ENCODE results near the gene PKNOX2.

PKNOX2 gene

DNA sequence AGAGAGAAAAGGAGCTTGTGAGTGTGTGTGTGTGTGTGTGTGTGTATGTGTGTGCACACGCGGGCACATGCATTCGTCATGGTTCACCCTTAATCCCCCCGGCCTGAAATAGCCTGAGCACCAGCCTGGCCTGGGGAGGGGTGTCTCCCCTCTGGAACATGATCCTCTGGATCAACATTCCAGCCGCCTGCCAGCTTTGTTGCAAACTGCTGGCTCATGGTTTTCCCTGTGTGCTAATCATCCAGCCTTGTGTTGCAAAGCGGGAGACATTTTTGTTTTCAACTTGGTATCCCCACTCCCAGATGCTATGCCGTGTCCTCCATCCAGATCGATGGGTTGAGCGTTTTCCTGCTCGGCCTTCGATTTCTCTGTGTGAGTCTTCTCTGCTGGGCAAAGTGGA lies 237.2 kb downstream of the PKNOX2 start:
- Histone ChIP-seq H3K36me3 (ENCODE audit: insufficient read depth, low read depth, low read length) (no peaks in the 10 kb centered on the region), H3K9ac (ENCODE audit: low read depth, low read length) (peak overlapping the region; percentile 30), H3K9me3 (ENCODE audit: insufficient read depth, low read depth, low read length) (no peaks in the 10 kb centered on the region), H3K27me3 (ENCODE audit: insufficient read depth, low read length) (peaks cover 14% of the 10 kb centered on the region; the same call in 1 of the 2 replicates), H3K27ac (ENCODE audit: low read length) (peak overlapping the region; percentile 46), H3K4me1 (ENCODE audit: insufficient read depth, low read length) (peaks cover 23% of the 10 kb centered on the region; the same call in 1 of the 2 replicates), H3K4me3 (ENCODE audit: low read length) (no peak overlapping the region)

DNA sequence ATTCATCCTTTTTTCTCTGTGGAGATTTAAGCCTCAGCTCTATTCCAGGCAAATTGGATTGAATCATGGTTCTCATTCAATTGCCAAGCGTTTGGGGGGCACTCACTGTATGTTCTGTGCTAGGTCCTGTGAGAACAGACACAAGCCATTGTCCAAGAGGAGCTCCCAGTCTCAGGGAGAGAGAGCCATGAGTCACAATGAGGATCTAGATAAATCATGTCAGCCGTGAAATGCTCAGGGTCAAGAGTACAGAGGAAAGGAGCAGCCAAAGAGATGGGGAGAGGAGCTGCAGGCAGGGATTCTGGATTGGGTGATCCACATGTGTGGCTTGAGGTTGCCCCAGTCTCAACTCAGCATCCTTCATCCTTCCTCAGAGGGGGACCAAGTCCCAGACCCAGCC lies 237.9 kb downstream of the PKNOX2 start:
- peaks cover 23% of the 10 kb centered on the region; the same call in 1 of the 2 replicates for H3K4me1 ChIP-seq (ENCODE audit: insufficient read depth, low read length)
- peaks cover 14% of the 10 kb centered on the region; the same call in 1 of the 2 replicates for H3K27me3 ChIP-seq (ENCODE audit: insufficient read depth, low read length)

DNA sequence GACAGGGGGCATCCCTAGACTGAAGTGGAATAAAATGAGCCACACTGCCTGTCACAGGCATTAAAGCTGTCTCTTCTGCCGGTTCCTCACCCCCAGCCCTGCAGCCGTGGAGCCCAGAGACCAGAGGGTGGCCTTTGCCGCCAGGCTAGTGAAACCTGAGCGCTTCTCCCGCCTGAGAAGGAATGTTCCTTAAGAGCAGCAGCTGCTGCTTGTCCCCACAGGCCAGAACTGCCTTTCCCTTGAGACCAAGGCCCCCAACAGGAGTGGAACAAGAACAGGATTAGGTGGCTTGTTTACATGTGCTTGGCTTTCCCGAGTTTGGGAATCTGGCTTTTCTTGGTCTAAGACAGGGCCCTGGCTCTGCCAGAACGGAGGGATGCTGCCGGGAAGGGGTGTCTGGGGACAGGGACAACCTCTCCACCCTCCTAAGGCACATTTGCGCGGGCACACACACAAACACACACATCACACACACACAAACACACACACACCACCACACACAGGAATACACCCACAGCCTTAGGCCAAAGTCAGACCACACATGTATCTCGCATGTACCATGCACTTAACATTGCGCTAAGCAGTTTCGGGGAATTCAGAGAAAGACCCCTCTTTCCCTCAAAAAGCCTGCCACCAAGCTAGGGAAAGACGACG lies 239.7 kb downstream of the PKNOX2 start:
- Histone ChIP-seq H3K4me1 (ENCODE audit: insufficient read depth, low read length) (peaks cover 23% of the 10 kb centered on the region; the same call in 1 of the 2 replicates), H3K4me3 (ENCODE audit: low read length) (0 out of 2 replicates have a peak overlapping the region, but pooled peaks have one; percentile 34), H3K36me3 (ENCODE audit: insufficient read depth, low read depth, low read length) (no peaks in the 10 kb centered on the region), H3K27me3 (ENCODE audit: insufficient read depth, low read length) (peaks cover 14% of the 10 kb centered on the region; the same call in 1 of the 2 replicates), H3K9ac (ENCODE audit: low read depth, low read length) (peak overlapping the region; percentile 54; the same call in 1 of the 2 replicates), H3K9me3 (ENCODE audit: insufficient read depth, low read depth, low read length) (no peaks in the 10 kb centered on the region), H3K27ac (ENCODE audit: low read length) (no peak overlapping the region)

More for the DNA sequence above, 237.9 kb downstream of the PKNOX2 start:
- H3K4me3 ChIP-seq (ENCODE audit: low read length), result no peak overlapping the region
- H3K9ac ChIP-seq (ENCODE audit: low read depth, low read length), result no peak overlapping the region; the same call in 1 of the 2 replicates
- H3K9me3 ChIP-seq (ENCODE audit: insufficient read depth, low read depth, low read length), result no peaks in the 10 kb centered on the region
- H3K36me3 ChIP-seq (ENCODE audit: insufficient read depth, low read depth, low read length), result no peaks in the 10 kb centered on the region
- H3K27ac ChIP-seq (ENCODE audit: low read length), result no peak overlapping the region

DNA sequence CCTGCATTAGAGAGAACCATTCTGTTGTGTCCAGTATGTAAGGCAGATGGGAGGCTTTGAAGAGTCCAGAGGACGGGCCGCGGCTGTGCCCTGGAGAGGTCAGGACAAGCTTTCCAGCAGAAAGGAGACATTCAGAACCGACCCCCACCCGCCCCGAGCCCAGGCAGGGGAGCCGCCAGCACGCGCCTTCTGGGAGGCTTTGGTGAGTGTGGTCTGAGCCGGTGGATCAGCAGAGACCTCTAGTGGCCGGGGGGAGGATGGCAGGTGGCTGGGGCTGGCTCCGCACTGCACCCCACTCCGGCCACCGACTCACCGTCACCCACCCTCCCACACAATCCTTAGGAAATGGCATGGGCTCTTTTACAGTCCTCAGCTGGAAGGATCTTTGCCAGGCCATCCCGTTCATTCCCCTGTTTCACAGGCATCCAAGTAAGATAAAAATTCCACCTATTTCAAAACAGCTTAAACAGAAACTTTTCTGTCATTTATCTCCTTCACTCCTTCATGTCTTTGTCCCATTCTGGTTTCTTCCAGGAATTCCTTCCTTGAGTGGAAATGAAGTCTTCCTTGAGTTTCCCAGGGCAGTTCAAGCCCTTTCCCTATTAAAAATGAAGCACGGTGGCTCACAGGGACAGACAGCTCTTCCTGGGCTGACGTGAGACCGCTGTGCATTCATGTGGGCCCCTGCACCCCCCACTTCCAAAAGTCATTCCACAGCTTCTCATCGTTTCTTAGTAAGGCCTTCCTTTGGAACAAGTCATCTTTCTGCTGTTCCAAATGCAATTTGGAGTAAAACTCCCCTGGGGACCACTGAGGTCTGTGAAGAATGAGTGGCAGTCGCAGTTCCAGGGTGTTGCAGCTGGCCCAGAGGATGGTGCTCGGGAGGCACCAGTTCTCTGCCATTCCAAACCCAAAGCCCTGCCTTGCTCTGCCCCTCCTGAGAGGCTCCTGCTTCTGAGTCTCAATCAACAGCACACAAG lies 240.6 kb downstream of the PKNOX2 start:
- no peaks in the 10 kb centered on the region for H3K9me3 ChIP-seq (ENCODE audit: insufficient read depth, low read depth, low read length)
- H3K36me3 ChIP-seq (ENCODE audit: insufficient read depth, low read depth, low read length), result no peaks in the 10 kb centered on the region
- H3K9ac ChIP-seq (ENCODE audit: low read depth, low read length), result peak overlapping the region; percentile 54; the same call in 1 of the 2 replicates
- H3K4me1 ChIP-seq (ENCODE audit: insufficient read depth, low read length), result peaks cover 21% of the 10 kb centered on the region; the same call in 1 of the 2 replicates
- 0 out of 2 replicates have a peak overlapping the region, but pooled peaks have one; percentile 34 for H3K4me3 ChIP-seq (ENCODE audit: low read length)
- peaks cover 14% of the 10 kb centered on the region; the same call in 1 of the 2 replicates for H3K27me3 ChIP-seq (ENCODE audit: insufficient read depth, low read length)
- no peak overlapping the region for H3K27ac ChIP-seq (ENCODE audit: low read length)

DNA sequence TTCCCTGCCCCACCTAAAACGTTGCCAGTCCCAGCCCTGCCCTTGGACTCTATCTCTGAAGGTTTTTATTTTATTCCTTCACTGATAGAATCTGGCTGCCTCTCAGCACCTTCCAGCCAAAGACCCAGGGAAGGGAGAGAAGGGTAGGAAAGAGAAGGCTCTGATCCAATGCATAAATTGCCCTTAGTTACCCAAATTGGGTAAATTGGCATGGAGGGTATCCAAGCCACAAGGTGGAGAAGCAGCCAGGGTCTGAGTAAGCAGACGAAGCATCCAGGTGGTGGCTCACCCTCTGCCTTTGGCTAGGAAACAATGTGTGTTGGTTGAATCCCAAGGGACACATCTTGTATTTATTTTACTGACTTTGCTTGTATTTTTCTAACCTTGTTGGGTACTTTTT lies 242.5 kb downstream of the PKNOX2 start:
- H3K9me3 ChIP-seq (ENCODE audit: insufficient read depth, low read depth, low read length), result no peaks in the 10 kb centered on the region
- H3K4me1 ChIP-seq (ENCODE audit: insufficient read depth, low read length), result peaks cover 14% of the 10 kb centered on the region; the same call in 1 of the 2 replicates
- no peak overlapping the region for H3K9ac ChIP-seq (ENCODE audit: low read depth, low read length)
- no peaks in the 10 kb centered on the region for H3K36me3 ChIP-seq (ENCODE audit: insufficient read depth, low read depth, low read length)
- H3K4me3 ChIP-seq (ENCODE audit: low read length), result no peak overlapping the region
- H3K27me3 ChIP-seq (ENCODE audit: insufficient read depth, low read length), result peaks cover 14% of the 10 kb centered on the region; the same call in 1 of the 2 replicates
- H3K27ac ChIP-seq (ENCODE audit: low read length), result no peak overlapping the region

DNA sequence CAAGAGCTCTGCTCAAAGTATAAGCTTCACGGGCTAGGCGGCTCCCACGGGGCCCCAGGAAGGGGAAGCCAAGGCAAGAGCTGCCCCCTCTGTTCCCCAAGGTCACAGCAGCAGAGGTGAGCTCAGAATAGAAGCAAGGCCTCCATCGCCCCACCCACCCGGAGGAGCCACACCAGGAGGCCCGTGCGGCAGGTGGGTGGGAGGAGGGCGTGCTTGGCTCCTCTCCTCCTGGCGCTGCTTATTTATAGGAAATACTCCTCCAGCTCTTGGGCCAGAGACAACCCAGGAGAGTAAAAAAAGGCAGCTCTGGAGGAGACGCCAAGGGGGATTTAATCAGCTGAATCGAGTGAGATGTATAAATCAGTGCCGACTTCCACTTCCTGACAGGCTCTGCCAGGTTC lies 243.8 kb downstream of the PKNOX2 start:
- Histone ChIP-seq H3K9ac (ENCODE audit: low read depth, low read length) (no peak overlapping the region), H3K9me3 (ENCODE audit: insufficient read depth, low read depth, low read length) (no peaks in the 10 kb centered on the region), H3K27ac (ENCODE audit: low read length) (no peak overlapping the region), H3K27me3 (ENCODE audit: insufficient read depth, low read length) (peaks cover 14% of the 10 kb centered on the region; the same call in 1 of the 2 replicates), H3K36me3 (ENCODE audit: insufficient read depth, low read depth, low read length) (no peaks in the 10 kb centered on the region), H3K4me3 (ENCODE audit: low read length) (no peak overlapping the region), H3K4me1 (ENCODE audit: insufficient read depth, low read length) (peaks cover 13% of the 10 kb centered on the region; the same call in 1 of the 2 replicates)

DNA sequence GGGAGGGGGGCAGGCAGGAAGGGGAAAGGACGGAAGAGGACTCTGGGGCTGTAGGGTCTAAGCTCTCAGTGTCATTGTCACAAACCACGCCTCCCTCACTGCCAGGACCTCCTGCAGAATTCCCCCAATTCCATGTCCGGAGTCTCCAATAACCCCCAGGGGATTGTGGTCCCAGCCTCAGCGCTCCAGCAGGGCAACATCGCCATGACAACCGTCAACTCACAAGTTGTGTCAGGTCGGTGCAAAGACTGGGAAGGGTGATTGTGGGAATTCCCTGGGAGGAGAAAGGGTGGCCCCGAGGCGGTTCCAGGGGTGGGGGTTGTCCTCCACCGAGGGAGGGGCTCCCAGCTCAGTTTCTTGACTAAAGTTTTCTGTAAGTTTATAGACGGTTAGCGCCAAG lies 245.5 kb downstream of the PKNOX2 start:
- peaks cover 5% of the 10 kb centered on the region; the same call in 1 of the 2 replicates for H3K4me1 ChIP-seq (ENCODE audit: insufficient read depth, low read length)
- no peak overlapping the region for H3K27ac ChIP-seq (ENCODE audit: low read length)
- no peaks in the 10 kb centered on the region for H3K9me3 ChIP-seq (ENCODE audit: insufficient read depth, low read depth, low read length)
- no peak overlapping the region for H3K9ac ChIP-seq (ENCODE audit: low read depth, low read length)
- no peak overlapping the region for H3K4me3 ChIP-seq (ENCODE audit: low read length)
- H3K36me3 ChIP-seq (ENCODE audit: insufficient read depth, low read depth, low read length), result no peaks in the 10 kb centered on the region
- H3K27me3 ChIP-seq (ENCODE audit: insufficient read depth, low read length), result 0 out of 2 replicates have a peak, but pooled peaks cover 7% of the 10 kb centered on the region

DNA sequence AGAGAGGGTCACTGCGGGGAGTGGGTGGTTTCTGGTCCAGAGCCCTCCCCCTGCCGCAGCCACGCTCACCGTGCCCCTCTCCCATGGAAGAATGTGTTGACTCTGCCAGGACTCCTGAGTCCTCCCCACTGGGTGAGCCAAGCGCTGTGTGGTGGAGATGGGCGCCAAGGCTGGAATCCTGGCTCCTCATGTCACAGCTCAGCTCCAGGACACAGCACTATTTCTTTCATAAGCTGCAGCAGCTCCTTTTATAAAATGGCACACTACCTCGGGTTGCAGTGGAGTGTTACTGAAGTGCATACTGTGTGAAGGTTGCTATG lies 247.6 kb downstream of the PKNOX2 start:
- Histone ChIP-seq H3K27ac (ENCODE audit: low read length) (no peak overlapping the region), H3K36me3 (ENCODE audit: insufficient read depth, low read depth, low read length) (no peaks in the 10 kb centered on the region), H3K4me1 (ENCODE audit: insufficient read depth, low read length) (peaks cover 4% of the 10 kb centered on the region; the same call in 1 of the 2 replicates), H3K27me3 (ENCODE audit: insufficient read depth, low read length) (no peaks in the 10 kb centered on the region), H3K9ac (ENCODE audit: low read depth, low read length) (no peak overlapping the region), H3K4me3 (ENCODE audit: low read length) (no peak overlapping the region), H3K9me3 (ENCODE audit: insufficient read depth, low read depth, low read length) (no peaks in the 10 kb centered on the region)

DNA sequence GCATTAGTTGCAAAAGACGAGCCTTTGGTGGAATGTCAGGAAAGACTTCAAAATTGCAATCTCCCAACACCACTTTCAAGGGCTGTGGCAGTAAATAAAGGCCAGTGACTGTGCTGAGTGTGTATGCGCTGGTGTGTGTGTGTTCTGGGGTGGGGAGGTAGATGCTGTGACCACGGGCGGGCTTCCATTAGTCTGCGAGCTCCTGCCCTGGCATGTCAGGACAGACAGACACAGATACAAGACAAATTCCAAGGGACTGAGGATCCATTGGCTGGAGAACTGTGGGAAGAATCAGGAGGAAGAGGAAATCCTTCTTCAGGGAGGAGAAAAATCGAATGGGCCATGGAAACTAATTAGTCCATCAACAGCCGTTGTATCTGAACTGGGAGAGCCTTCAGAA lies 248.0 kb downstream of the PKNOX2 start:
- no peak overlapping the region for H3K4me3 ChIP-seq (ENCODE audit: low read length)
- H3K9ac ChIP-seq (ENCODE audit: low read depth, low read length), result no peak overlapping the region
- H3K36me3 ChIP-seq (ENCODE audit: insufficient read depth, low read depth, low read length), result no peaks in the 10 kb centered on the region
- H3K27me3 ChIP-seq (ENCODE audit: insufficient read depth, low read length), result no peaks in the 10 kb centered on the region
- H3K9me3 ChIP-seq (ENCODE audit: insufficient read depth, low read depth, low read length), result no peaks in the 10 kb centered on the region
- H3K4me1 ChIP-seq (ENCODE audit: insufficient read depth, low read length), result peaks cover 4% of the 10 kb centered on the region; the same call in 1 of the 2 replicates
- H3K27ac ChIP-seq (ENCODE audit: low read length), result no peak overlapping the region

DNA sequence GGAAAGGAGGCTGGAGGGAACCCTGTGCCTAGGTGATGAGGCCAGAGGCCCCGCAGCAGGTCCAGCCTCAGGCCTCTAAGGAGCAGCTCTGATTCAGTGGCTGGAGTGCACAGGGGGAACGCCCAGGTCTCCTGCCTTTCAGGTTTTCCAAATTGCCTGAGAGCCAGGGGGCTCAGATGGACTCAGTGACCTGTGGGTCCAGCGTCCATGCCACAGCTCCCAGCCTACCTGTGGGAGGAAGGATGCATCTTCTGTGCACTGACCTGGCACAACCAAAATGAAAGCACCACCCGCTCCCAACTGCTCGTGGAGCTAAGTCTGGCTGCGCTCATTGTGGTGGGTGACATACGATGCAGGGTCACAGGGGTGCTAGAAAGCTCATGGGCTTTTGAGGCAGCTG lies 248.7 kb downstream of the PKNOX2 start:
- H3K9ac ChIP-seq (ENCODE audit: low read depth, low read length), result no peak overlapping the region
- H3K4me1 ChIP-seq (ENCODE audit: insufficient read depth, low read length), result peaks cover 4% of the 10 kb centered on the region; the same call in 1 of the 2 replicates
- no peaks in the 10 kb centered on the region for H3K9me3 ChIP-seq (ENCODE audit: insufficient read depth, low read depth, low read length)
- H3K27me3 ChIP-seq (ENCODE audit: insufficient read depth, low read length), result no peaks in the 10 kb centered on the region
- H3K4me3 ChIP-seq (ENCODE audit: low read length), result no peak overlapping the region
- H3K36me3 ChIP-seq (ENCODE audit: insufficient read depth, low read depth, low read length), result no peaks in the 10 kb centered on the region
- no peak overlapping the region for H3K27ac ChIP-seq (ENCODE audit: low read length)

DNA sequence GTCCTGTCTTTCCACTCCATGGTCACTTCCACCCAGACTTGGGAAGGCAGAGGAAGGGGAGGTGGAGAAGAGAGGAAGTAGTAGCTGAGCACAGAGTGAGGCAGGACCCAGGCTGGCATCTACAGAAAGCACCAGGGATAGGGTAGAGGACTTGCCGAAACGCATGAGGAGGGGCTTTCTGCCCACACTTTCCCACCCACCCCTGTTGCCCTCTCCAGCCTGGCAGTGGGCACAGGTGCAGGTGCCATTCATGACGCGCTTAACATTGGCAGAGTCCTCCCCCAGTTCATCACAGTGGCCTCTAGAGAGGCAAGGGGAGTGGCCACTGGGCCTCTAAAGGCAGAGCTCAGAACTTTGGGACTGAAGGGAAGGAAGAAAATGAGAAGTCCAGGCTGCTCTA lies 249.6 kb downstream of the PKNOX2 start:
- peaks cover 4% of the 10 kb centered on the region; the same call in 1 of the 2 replicates for H3K4me1 ChIP-seq (ENCODE audit: insufficient read depth, low read length)
- H3K27ac ChIP-seq (ENCODE audit: low read length), result no peak overlapping the region
- no peak overlapping the region for H3K9ac ChIP-seq (ENCODE audit: low read depth, low read length)
- no peaks in the 10 kb centered on the region for H3K27me3 ChIP-seq (ENCODE audit: insufficient read depth, low read length)
- H3K9me3 ChIP-seq (ENCODE audit: insufficient read depth, low read depth, low read length), result no peaks in the 10 kb centered on the region
- no peak overlapping the region for H3K4me3 ChIP-seq (ENCODE audit: low read length)
- no peaks in the 10 kb centered on the region for H3K36me3 ChIP-seq (ENCODE audit: insufficient read depth, low read depth, low read length)

Data from iPS-20b (cell line).